ENCODE data around the gene ITGA3.
A peak's percentile ranks its signal among the peaks of the same experiment; 100 is the strongest.

ITGA3 gene

GRCh38 chr17:50106393-50107131, 50.7 kb downstream of the ITGA3 start:
- no peak for DNase-seq

GRCh38 chr17:50107790-50108414, 52.0 kb downstream of the ITGA3 start:
- DNase-seq: no peak

- DNase-seq: no peak
Measured at GRCh38 chr17:50108556-50108955, 52.6 kb downstream of the ITGA3 start.

GRCh38 chr17:50109207-50109606, 53.3 kb downstream of the ITGA3 start:
- DNase-seq: no peak

GRCh38 chr17:50109785-50110184, 53.9 kb downstream of the ITGA3 start:
- no peak for DNase-seq

- DNase-seq: no peak
Measured at GRCh38 chr17:50110591-50111349, 54.9 kb downstream of the ITGA3 start.

- peak in 27 of 56 donors; percentile 13 to 72 (median 36) for DNase-seq
Measured at GRCh38 chr17:50111673-50112655, 56.1 kb downstream of the ITGA3 start.

- peak in 7 of 56 donors; percentile 6 to 38 (median 19) for DNase-seq
Measured at GRCh38 chr17:50112694-50113093, 56.8 kb downstream of the ITGA3 start.

- peak in 1 of 56 donors; percentile 34 for DNase-seq
Measured at GRCh38 chr17:50113624-50114320, 57.9 kb downstream of the ITGA3 start.

GRCh38 chr17:50114401-50114800, 58.5 kb downstream of the ITGA3 start:
- no peak for DNase-seq

GRCh38 chr17:50114849-50115357, 59.0 kb downstream of the ITGA3 start:
- peak in 9 of 56 donors; percentile 13 to 48 (median 28) for DNase-seq

- DNase-seq: no peak
Measured at GRCh38 chr17:50115756-50116155, 59.8 kb downstream of the ITGA3 start.

GRCh38 chr17:50117202-50118051, 61.5 kb downstream of the ITGA3 start:
- peak in 3 of 56 donors; percentile 25 to 36 (median 26) for DNase-seq

GRCh38 chr17:50118076-50118827, 62.3 kb downstream of the ITGA3 start:
- DNase-seq: no peak

- no peak for DNase-seq
Measured at GRCh38 chr17:50118828-50119218, 62.9 kb downstream of the ITGA3 start.

- no peak for DNase-seq
Measured at GRCh38 chr17:50120475-50121253, 64.8 kb downstream of the ITGA3 start.

GRCh38 chr17:50122945-50123344, 67.0 kb downstream of the ITGA3 start:
- no peak for DNase-seq

All from amygdala (tissue), 56 donors.